H9 (cell line): ENCODE data around the gene KTN1. TPM values are rescaled to one million over a fixed set of nuclear protein-coding genes. Genes with fewer than 3 reads are reported as not detected.
A peak's percentile ranks its signal among the peaks of the same experiment; 100 is the strongest.

Experiments used
- DNase-seq: peaks from one replicate; pipeline ENCODE4 v3.0.0-alpha.2; 2017
- H2AFZ ChIP-seq: one replicate; pipeline ENCODE4 v1.6.1; 2013; ENCODE audit warnings: mild to moderate bottlenecking, low read length, control low read depth, moderate library complexity
- H2AK5ac ChIP-seq: 2 replicates; pipeline ENCODE4 v1.6.1; 2013; ENCODE audit warnings: low read length, control low read depth, mixed read lengths; ENCODE audit not compliant: insufficient read length
- H2BK120ac ChIP-seq: one replicate; pipeline ENCODE4 v1.6.1; 2013; ENCODE audit warnings: low read depth, mild to moderate bottlenecking, low read length, control low read depth, inconsistent platforms; ENCODE audit not compliant: poor library complexity, severe bottlenecking
- H2BK12ac ChIP-seq: 2 replicates; pipeline ENCODE4 v1.6.1; 2013; ENCODE audit warnings: low read length, control low read depth, mixed read lengths, low read depth; ENCODE audit not compliant: insufficient read length
- H2BK15ac ChIP-seq: 2 replicates; pipeline ENCODE4 v1.6.1; 2013; ENCODE audit warnings: low read depth, low read length, control low read depth
- H2BK20ac ChIP-seq: one replicate; pipeline ENCODE4 v1.6.1; 2013; ENCODE audit warnings: low read depth, mild to moderate bottlenecking, low read length, control low read depth, inconsistent platforms; ENCODE audit not compliant: poor library complexity, severe bottlenecking
- H2BK5ac ChIP-seq: 2 replicates; pipeline ENCODE4 v1.6.1; 2013; ENCODE audit warnings: low read length, control low read depth, mixed read lengths; ENCODE audit not compliant: insufficient read length
- H3K14ac ChIP-seq: 2 replicates; pipeline ENCODE4 v1.6.1; 2013; ENCODE audit warnings: low read length, control low read depth; ENCODE audit not compliant: insufficient read depth
- H3K18ac ChIP-seq: 2 replicates; pipeline ENCODE4 v1.6.1; 2013; ENCODE audit warnings: low read depth, mild to moderate bottlenecking, mixed read lengths, low read length, control low read depth; ENCODE audit not compliant: insufficient read length
- H3K23ac ChIP-seq: 2 replicates; pipeline ENCODE4 v1.6.1; 2013; ENCODE audit warnings: low read length, control low read depth, mixed read lengths, low read depth; ENCODE audit not compliant: insufficient read length
- H3K23me2 ChIP-seq: 2 replicates; pipeline ENCODE4 v1.6.1; 2013; ENCODE audit warnings: low read depth, mild to moderate bottlenecking, mixed read lengths, low read length, control low read depth; ENCODE audit not compliant: insufficient read length, poor library complexity, severe bottlenecking
- H3K27ac ChIP-seq: 2 replicates; pipeline ENCODE4 v1.5.1; 2013; ENCODE audit warnings: low read length, control low read depth, mixed read lengths, low read depth; ENCODE audit not compliant: insufficient read length
- H3K27me3 ChIP-seq: 2 replicates; pipeline ENCODE4 v1.6.1; 2013; ENCODE audit warnings: low read length, control low read depth, inconsistent platforms; ENCODE audit not compliant: insufficient read depth
- H3K4ac ChIP-seq: 2 replicates; pipeline ENCODE4 v1.6.1; 2013; ENCODE audit warnings: low read depth, mild to moderate bottlenecking, control low read depth, inconsistent platforms, low read length, moderate library complexity
- H3K4me1 ChIP-seq: 2 replicates; pipeline ENCODE4 v1.6.1; 2013; ENCODE audit warnings: low read length, control low read depth, inconsistent platforms; ENCODE audit not compliant: insufficient read depth
- H3K4me2 ChIP-seq: 2 replicates; pipeline ENCODE4 v1.6.1; 2013; ENCODE audit warnings: low read length, control low read depth, mixed read lengths; ENCODE audit not compliant: insufficient read length, insufficient read depth
- H3K56ac ChIP-seq: 2 replicates; pipeline ENCODE4 v1.6.1; 2013; ENCODE audit warnings: low read depth, mild to moderate bottlenecking, mixed read lengths, low read length, control low read depth; ENCODE audit not compliant: insufficient read length
- H3K79me1 ChIP-seq: 2 replicates; pipeline ENCODE4 v1.6.1; 2013; ENCODE audit warnings: low read depth, mild to moderate bottlenecking, moderate library complexity, low read length, control low read depth, inconsistent platforms; ENCODE audit not compliant: insufficient read depth, poor library complexity, severe bottlenecking
- H3K79me2 ChIP-seq: 2 replicates; pipeline ENCODE4 v1.6.1; 2013; ENCODE audit warnings: low read length, control low read depth, inconsistent platforms; ENCODE audit not compliant: insufficient read depth
- H3K9ac ChIP-seq: 2 replicates; pipeline ENCODE4 v1.6.1; 2013; ENCODE audit warnings: low read length, control low read depth, mixed read lengths; ENCODE audit not compliant: insufficient read length; ENCODE audit errors: extremely low read depth
- H3K9me3 ChIP-seq: one replicate; pipeline ENCODE4 v1.6.1; 2013; ENCODE audit warnings: low read depth, low read length, inconsistent platforms; ENCODE audit not compliant: control insufficient read depth
- H3T11ph ChIP-seq: one replicate; pipeline ENCODE4 v1.6.1; 2013; ENCODE audit warnings: mild to moderate bottlenecking, low read length, control low read depth, inconsistent platforms
- H4K20me1 ChIP-seq: one replicate; pipeline ENCODE4 v1.6.1; 2013; ENCODE audit not compliant: control insufficient read depth, insufficient read length, insufficient read depth
- H4K5ac ChIP-seq: 2 replicates; pipeline ENCODE4 v1.6.1; 2013; ENCODE audit warnings: low read depth, mild to moderate bottlenecking, mixed read lengths, low read length, control low read depth; ENCODE audit not compliant: insufficient read length
- H4K8ac ChIP-seq: replicated peaks from 2 replicates; pipeline ENCODE4 v1.6.1; 2013; ENCODE audit warnings: low read length, control low read depth, mixed read lengths, low read depth; ENCODE audit not compliant: insufficient read length
- H4K91ac ChIP-seq: 2 replicates; pipeline ENCODE4 v1.6.1; 2013; ENCODE audit warnings: low read depth, mild to moderate bottlenecking, moderate library complexity, mixed read lengths, low read length, control low read depth; ENCODE audit not compliant: insufficient read length
- H3K27ac Mint-ChIP-seq, 3 experiments: 2 replicates in 2 of 3; 3 replicates in 1 of 3; pipeline ENCODE4 v1.8.0; 2020 to 2021; ENCODE audit warnings: mixed read lengths in 3 of 3, mild to moderate bottlenecking in 1 of 3, moderate library complexity in 1 of 3
- H3K27me3 Mint-ChIP-seq: 2 replicates; pipeline ENCODE4 v1.8.0; 2021; ENCODE audit warnings: low read depth, mild to moderate bottlenecking, moderate library complexity, mixed read lengths
- H3K36me3 Mint-ChIP-seq, 3 experiments: 2 replicates in 2 of 3; 3 replicates in 1 of 3; pipeline ENCODE4 v1.8.0; 2020 to 2021; ENCODE audit warnings: low read depth in 3 of 3, mixed read lengths in 3 of 3; ENCODE audit not compliant: insufficient read depth in 1 of 3
- H3K4me1 Mint-ChIP-seq, 2 experiments: 2 replicates each; pipeline ENCODE4 v1.8.0; 2020; ENCODE audit warnings: mixed read lengths in 2 of 2
- H3K4me3 Mint-ChIP-seq, 2 experiments: 2 replicates in 1 of 2; 3 replicates in 1 of 2; pipeline ENCODE4 v1.8.0; 2020 to 2021; ENCODE audit warnings: mild to moderate bottlenecking in 2 of 2, mixed read lengths in 2 of 2, moderate library complexity in 1 of 2
- H3K9me3 Mint-ChIP-seq, 2 experiments: 2 replicates in 1 of 2; 3 replicates in 1 of 2; pipeline ENCODE4 v1.8.0; 2020; ENCODE audit warnings: mild to moderate bottlenecking in 2 of 2, mixed read lengths in 2 of 2, moderate library complexity in 1 of 2
- CTCF ChIP-seq: fragments of 200-600 bp; sonication (generic); conservative IDR thresholded peaks from 3 replicates; pipeline ENCODE4 v1.8.0; 2021; ENCODE audit warnings: antibody characterized with exemption, mild to moderate bottlenecking
- WGBS: extraction: QIAGEN DNeasy Blood & Tissue Kit; methylation state at CpG from one replicate; pipeline ENCODE4 v1.1.7; 2013; ENCODE audit warnings: missing lambda C conversion rate, low lambda C conversion rate, mixed read lengths; ENCODE audit not compliant: insufficient read length; ENCODE audit errors: extremely low coverage; 5-methylcytosine and 5-hydroxymethylcytosine counted together
- total RNA-seq: library from RNA; stranded (reverse); gene quantifications from 2 replicates; pipeline ENCODE4 v1.2.1, GENCODE V29; 2021

The KTN1 gene
- total RNA-seq, 1 experiment from 2014 or later: 128 TPM

GRCh38 chr14:55592436-55592835 lies 12.4 kb downstream of the KTN1 start:
- H3K4me1 ChIP-seq: 0 out of 2 replicates have a peak, but pooled peaks cover 5% of the 10 kb centered on the region
- no peak overlapping the region for H3K9ac ChIP-seq
- H4K91ac ChIP-seq: no peak overlapping the region
- no peak overlapping the region for H2AK5ac ChIP-seq
- H3K9me3 ChIP-seq: no peaks in the 10 kb centered on the region
- H3K27me3 ChIP-seq: no peaks in the 10 kb centered on the region
- WGBS: no CpG with 5 or more reads among the region's 2 CpGs
- no peaks in the 10 kb centered on the region for H4K20me1 ChIP-seq
- H3K4ac ChIP-seq: no peak overlapping the region
- no peak for TF ChIP-seq CTCF
- H3K18ac ChIP-seq: no peak overlapping the region
- no peak overlapping the region for H2AFZ ChIP-seq
- Mint-ChIP-seq H3K27me3 (no peaks in the 10 kb centered on the region), H3K4me1 (peaks cover 33 to 37% of the 10 kb centered on the region in 2 experiments), H3K4me3 (no peak overlapping the region), H3K27ac (peak overlapping the region; percentile 24 to 90 (median 56); a peak in 4 of 7 replicates), H3K36me3 (peaks cover 8 to 19% (median 10%) of the 10 kb centered on the region in 3 experiments; a peak in 6 of 7 replicates), H3K9me3 (peaks cover 2 to 6% of the 10 kb centered on the region in 2 experiments; a peak in 3 of 5 replicates)
- peaks cover 22% of the 10 kb centered on the region; the same call in 1 of the 2 replicates for H3K79me2 ChIP-seq
- H4K5ac ChIP-seq: no peak overlapping the region
- H2BK12ac ChIP-seq: no peak overlapping the region
- H4K8ac ChIP-seq: no peak overlapping the region
- H2BK15ac ChIP-seq: no peak overlapping the region
- H2BK5ac ChIP-seq: no peak overlapping the region
- no peak overlapping the region for H2BK20ac ChIP-seq
- no peaks in the 10 kb centered on the region for H3K23me2 ChIP-seq
- H3K27ac ChIP-seq: no peak overlapping the region
- no peak overlapping the region for H2BK120ac ChIP-seq
- no peak overlapping the region for H3K56ac ChIP-seq
- H3T11ph ChIP-seq: no peak overlapping the region
- no peak overlapping the region for H3K14ac ChIP-seq
- no peak overlapping the region for H3K23ac ChIP-seq
- H3K79me1 ChIP-seq: no peaks in the 10 kb centered on the region
- H3K4me2 ChIP-seq: no peak overlapping the region
- DNase-seq: no peak
